RCC 7860 (cell line): ENCODE measurements around the gene PTPRT.

Experiments used
- DNase-seq: peaks from one replicate; pipeline ENCODE4 v3.0.0-alpha.2; 2015; ENCODE audit warnings: low spot score
- FAIRE-seq: peaks from 2 replicates; lab custom pipeline; 2012; peaks lifted over from hg19 to GRCh38; lab: Jason Lieb, UNC

Gene PTPRT

GRCh38 chr20:42979720-42980119 is 210.0 kb downstream of the PTPRT start:
- FAIRE-seq (no peak), DNase-seq (no peak)

- DNase-seq = no peak
- FAIRE-seq = no peak
These were observed 211.3 kb downstream of the PTPRT start for GRCh38 chr20:42978184-42978974.

DNA sequence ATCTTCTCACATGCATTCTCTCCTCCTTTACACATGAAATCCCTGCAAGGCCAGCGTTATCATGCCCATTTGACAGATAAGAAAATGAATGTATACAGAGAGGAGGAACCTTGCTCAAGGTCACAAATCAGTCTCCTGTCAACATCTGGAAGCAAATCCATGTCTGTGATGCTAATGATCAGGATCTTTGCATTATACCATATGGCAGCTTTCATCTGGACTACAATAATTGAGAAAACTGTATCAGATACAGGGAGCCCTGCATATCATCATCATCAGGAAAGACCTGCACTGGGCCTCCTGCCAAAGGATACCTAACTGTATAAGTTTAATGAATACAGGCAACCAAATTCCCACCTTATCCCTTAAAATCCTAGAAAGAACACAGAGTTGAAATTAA is 213.7 kb downstream of the PTPRT start:
- DNase-seq (no peak), FAIRE-seq (no peak)

GRCh38 chr20:42974347-42974746 is 215.4 kb downstream of the PTPRT start:
- DNase-seq (no peak), FAIRE-seq (no peak)

- no peak for DNase-seq
- FAIRE-seq = no peak
These were observed 217.1 kb downstream of the PTPRT start for GRCh38 chr20:42972591-42972990.

GRCh38 chr20:42968746-42969145 is 221.0 kb downstream of the PTPRT start:
- FAIRE-seq = no peak
- DNase-seq = no peak

- no peak for DNase-seq
- FAIRE-seq = no peak
These were observed 225.9 kb downstream of the PTPRT start for GRCh38 chr20:42963796-42964195.

DNA sequence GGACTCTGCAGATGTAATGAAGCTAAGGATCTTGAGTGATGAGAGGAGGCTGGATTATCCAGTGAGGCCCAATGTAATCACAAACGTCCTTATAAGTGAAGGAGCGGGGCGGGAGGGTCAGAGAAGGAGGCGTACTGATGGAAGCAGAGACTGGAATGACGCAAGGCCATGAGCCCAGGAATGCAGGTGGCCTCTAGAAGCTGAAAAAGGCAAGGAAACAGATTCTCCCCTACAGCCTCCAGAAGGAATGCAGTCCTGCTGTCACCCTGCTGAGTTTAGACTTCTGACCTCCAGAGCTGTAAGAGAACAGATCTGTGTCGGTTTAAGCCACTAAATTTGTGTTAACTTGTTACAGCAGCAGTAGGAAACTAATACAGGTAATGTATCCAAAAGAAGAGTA is 227.9 kb downstream of the PTPRT start:
- DNase-seq (no peak), FAIRE-seq (no peak)

DNA sequence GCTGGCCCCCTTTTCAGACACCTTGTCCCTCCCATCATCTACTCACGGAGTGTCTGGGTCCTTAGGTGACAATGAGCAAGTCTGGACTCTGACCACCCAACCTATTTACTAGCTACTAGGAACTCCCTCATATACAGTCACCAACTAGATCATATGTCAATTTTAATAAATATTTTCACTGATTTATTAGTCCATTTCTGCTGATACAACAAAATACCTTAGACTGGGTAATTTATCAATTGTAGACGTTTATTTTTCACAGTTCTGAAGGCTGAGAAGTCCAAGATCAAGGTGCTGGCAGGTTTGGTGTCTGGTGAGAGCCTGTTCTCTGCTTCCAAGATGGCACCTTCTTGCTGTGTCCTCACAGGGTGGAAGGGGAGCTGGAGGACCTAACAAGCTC is 229.7 kb downstream of the PTPRT start:
- FAIRE-seq (no peak), DNase-seq (no peak)

DNA sequence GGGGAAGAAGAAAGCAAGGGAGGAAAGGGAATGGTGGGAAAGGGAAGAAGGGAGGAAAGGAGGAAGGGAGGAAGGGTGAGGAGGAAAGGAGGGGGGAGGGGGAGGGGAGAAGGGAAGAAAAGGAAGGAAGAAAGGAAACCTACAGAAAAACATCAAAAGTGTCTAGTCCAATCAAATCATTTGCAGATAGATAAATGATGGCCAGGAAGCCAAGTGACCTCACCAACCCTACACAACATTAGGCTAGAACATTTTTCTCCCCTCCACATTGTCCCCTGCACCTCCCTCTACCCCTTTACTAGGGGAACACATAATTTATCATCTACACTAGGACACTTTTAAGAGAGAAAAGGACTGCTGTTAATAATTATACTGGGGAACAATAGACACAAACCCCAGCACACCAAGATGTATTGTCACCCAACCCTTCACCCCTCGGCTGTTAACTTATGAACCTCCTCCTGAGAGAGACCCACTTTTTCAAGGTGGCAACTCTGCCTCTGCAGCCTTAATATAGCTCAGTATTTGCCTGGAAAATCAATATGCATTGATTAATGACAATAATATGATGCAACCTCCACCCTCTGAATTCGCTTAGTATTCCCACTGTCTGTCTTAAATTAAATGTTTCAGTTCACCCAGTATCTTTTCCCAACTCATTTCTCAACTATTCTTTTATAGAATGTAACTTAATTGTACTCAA is 231.2 kb downstream of the PTPRT start:
- FAIRE-seq = no peak
- no peak for DNase-seq

DNA sequence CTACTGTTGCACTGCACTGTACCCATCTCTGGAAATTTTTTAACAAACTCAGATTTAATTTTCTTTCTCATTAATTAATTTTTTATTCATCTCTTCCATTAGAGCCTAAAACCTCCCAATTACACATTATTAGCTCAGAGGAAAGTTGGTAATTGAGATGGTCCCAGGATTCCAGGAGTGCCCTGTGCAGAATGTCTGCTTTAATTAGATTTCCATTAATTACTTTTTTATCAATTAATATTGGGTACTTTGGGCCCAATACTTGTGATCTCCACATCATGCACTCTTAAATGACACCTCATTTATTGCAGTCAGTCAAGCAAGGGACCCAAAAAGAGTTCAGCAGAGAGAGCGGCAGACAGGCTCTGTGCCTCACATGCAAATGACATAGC is 232.0 kb downstream of the PTPRT start:
- no peak for FAIRE-seq
- DNase-seq = no peak

- no peak for DNase-seq
- FAIRE-seq = no peak
These were observed 232.5 kb downstream of the PTPRT start for GRCh38 chr20:42957018-42957703.

GRCh38 chr20:42955713-42956112 is 234.0 kb downstream of the PTPRT start:
- no peak for FAIRE-seq
- no peak for DNase-seq

GRCh38 chr20:42954951-42955350 is 234.8 kb downstream of the PTPRT start:
- no peak for FAIRE-seq

GRCh38 chr20:42949950-42950349 is 239.8 kb downstream of the PTPRT start:
- DNase-seq = no peak

More at GRCh38 chr20:42954951-42955350, 234.8 kb downstream of the PTPRT start:
- DNase-seq = no peak

GRCh38 chr20:42945234-42945994 is 244.3 kb downstream of the PTPRT start:
- no peak for DNase-seq
- FAIRE-seq = no peak

More at GRCh38 chr20:42949950-42950349, 239.8 kb downstream of the PTPRT start:
- no peak for FAIRE-seq

DNA sequence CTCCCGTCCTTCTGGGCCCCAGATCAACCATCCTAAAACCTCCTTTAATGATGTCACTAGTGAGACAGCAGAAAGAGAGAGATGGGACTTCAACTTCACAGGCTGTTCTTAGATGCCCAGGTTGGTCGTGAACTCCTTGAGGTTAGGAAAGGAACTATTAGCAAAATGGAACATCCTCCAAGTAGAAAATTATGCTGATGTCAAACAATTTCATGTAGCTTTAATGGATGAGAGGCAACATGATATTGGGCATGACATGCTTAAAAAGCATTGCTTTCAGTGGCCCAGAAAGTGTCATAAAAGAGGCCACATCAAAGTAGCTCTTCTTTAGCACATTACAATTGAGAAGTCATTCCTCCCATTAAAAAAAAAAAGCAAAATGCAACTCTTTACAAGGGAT is 248.1 kb downstream of the PTPRT start:
- no peak for DNase-seq

GRCh38 chr20:42938441-42939205 is 251.1 kb downstream of the PTPRT start:
- DNase-seq (no peak), FAIRE-seq (no peak)

More for the DNA sequence above, 248.1 kb downstream of the PTPRT start:
- FAIRE-seq = no peak

GRCh38 chr20:42936482-42936881 is 253.2 kb downstream of the PTPRT start:
- DNase-seq = no peak
- FAIRE-seq = no peak

GRCh38 chr20:42924215-42924614 is 265.5 kb downstream of the PTPRT start:
- FAIRE-seq = no peak
- DNase-seq = no peak
